Right lobe of liver (tissue), 6 donors: ENCODE measurements around the gene CRAMP1. TPM values are rescaled to one million over a fixed set of nuclear protein-coding genes. Genes with fewer than 3 reads are reported as not detected.

Experiments
- ATAC-seq, 4 donors: fragments of 200-7000 bp; cut with Tn5 transposase; one replicate each; pipeline ENCODE4 v1.9.1; 2020; ENCODE audit warnings: mild to moderate bottlenecking in 4 of 4, moderate library complexity in 4 of 4
- DNase-seq, 3 donors: peaks; one replicate each; pipeline ENCODE4 v3.0.0-alpha.2; 2020
- H3K27ac ChIP-seq, 3 donors: fragments of 200-600 bp; one replicate each; pipeline ENCODE4 v1.8.0; 2022
- H3K27me3 ChIP-seq, 2 donors: fragments of 200-600 bp; one replicate each; pipeline ENCODE4 v1.8.0; 2022
- H3K36me3 ChIP-seq, 4 donors: fragments of 200-600 bp; sonication (generic) in 1 of 4; one replicate each; pipeline versions ENCODE4 v1.5.1 to v1.8.0; 2017 to 2022; ENCODE audit warnings: control low read depth in 1 of 4
- H3K4me1 ChIP-seq, 4 donors: fragments of 200-600 bp; sonication (generic) in 1 of 4; one replicate each; pipeline versions ENCODE4 v1.5.1 to v1.8.0; 2017 to 2022; ENCODE audit warnings: control low read depth in 1 of 4
- H3K4me3 ChIP-seq, 3 donors: fragments of 200-600 bp; one replicate each; pipeline ENCODE4 v1.8.0; 2022
- H3K9me3 ChIP-seq, 4 donors: fragments of 200-600 bp; sonication (generic) in 1 of 4; one replicate each; pipeline versions ENCODE4 v1.5.1 to v1.8.0; 2017 to 2022; ENCODE audit warnings: control low read depth in 1 of 4
- POLR2A ChIP-seq: fragments of 450-650 bp; IDR thresholded peaks from one replicate; pipeline ENCODE4 v1.6.1; 2017; ENCODE audit warnings: antibody characterized with exemption, mild to moderate bottlenecking
- WGBS: methylation state at CpG from one replicate; pipeline ENCODE4 v1.1.6; 2018; ENCODE audit warnings: low coverage, low lambda C conversion rate; ENCODE audit not compliant: insufficient coverage; ENCODE audit errors: missing lambda C conversion rate; 5-methylcytosine and 5-hydroxymethylcytosine counted together
- intact Hi-C, 2 donors: fragments of 100-400 bp; cut with DNase I; formaldehyde crosslinking; loops; one replicate each; pipeline versions ENCODE4 v1.11.2 to v1.14.1; 2022
- total RNA-seq, 6 experiments: library from RNA; depleted of rRNA in 2 of 6; stranded (reverse); fragments of >200 nt in 2 of 6; fragmentation: NEBNext Ultra II Directional in 3 of 6; extraction: Animal tissue kit (Norgen Biotek cat#: 25700) in 3 of 6; gene quantifications; one replicate each; pipeline versions ENCODE4 v1.1.0 to v1.2.4, GENCODE V29; 2016 to 2023
- TF ChIP-seq, protein P1 (sequence below), 4 donors: fragments of 200-600 bp in 3 of 4; fragments of 450-650 bp in 1 of 4; IDR thresholded peaks; one replicate each; pipeline versions ENCODE4 v1.5.1 to v1.8.0; 2016 to 2022; ENCODE audit warnings: antibody characterized with exemption in 4 of 4, mild to moderate bottlenecking in 2 of 4
- donor health status: DM: no; HTN: yes; CAD: no.
- donor health status: DM: no; HTN: no; CAD: no.
- donor health status: DM: no; HTN: no; CAD: no.
- donor health status: DM: no; HTN: yes; CAD: no.
- donor health status: DM: no; HTN: yes; CAD: no.

CRAMP1 gene
- total RNA-seq, 6 experiments from 2014 or later = 2.9 to 8.4 (median 5.8) TPM

DNA sequence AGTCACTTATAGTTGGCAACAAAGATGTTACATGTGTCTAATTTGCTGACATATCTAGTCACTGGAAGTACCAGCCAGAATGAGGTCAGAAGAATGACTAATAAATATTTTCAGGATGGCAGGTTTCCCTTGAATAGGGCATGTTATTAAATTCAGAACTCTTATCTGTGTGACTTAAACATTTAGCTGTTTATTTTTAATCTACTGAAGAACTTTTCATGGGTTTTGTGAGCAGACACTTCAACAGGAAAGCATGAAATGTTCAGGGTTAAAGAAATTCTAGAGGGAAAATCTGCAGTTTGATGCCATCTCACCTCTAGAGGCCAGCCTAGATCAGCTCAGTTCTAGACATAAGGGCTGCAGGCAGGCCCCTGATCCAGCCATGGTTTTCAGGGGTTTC, 79.1 kb downstream of the CRAMP1 start:
- no peak overlapping the region for H3K4me3 ChIP-seq
- peak in 1 of 4 donors; percentile 4 for ATAC-seq
- no peak overlapping the region for H3K27ac ChIP-seq
- H3K36me3 ChIP-seq = peaks cover 0 to 43% (median 8%) of the 10 kb centered on the region in 4 donors
- no peak for DNase-seq
- intact Hi-C loops = no loop called here
- H3K9me3 ChIP-seq = no peaks in the 10 kb centered on the region
- TF ChIP-seq POLR2A = no peak
- TF ChIP-seq, protein P1, sequence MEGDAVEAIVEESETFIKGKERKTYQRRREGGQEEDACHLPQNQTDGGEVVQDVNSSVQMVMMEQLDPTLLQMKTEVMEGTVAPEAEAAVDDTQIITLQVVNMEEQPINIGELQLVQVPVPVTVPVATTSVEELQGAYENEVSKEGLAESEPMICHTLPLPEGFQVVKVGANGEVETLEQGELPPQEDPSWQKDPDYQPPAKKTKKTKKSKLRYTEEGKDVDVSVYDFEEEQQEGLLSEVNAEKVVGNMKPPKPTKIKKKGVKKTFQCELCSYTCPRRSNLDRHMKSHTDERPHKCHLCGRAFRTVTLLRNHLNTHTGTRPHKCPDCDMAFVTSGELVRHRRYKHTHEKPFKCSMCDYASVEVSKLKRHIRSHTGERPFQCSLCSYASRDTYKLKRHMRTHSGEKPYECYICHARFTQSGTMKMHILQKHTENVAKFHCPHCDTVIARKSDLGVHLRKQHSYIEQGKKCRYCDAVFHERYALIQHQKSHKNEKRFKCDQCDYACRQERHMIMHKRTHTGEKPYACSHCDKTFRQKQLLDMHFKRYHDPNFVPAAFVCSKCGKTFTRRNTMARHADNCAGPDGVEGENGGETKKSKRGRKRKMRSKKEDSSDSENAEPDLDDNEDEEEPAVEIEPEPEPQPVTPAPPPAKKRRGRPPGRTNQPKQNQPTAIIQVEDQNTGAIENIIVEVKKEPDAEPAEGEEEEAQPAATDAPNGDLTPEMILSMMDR (IDR thresholded peaks at IDR 0.05) = peak in 1 of 4 donors; percentile 10
- peaks cover 0 to 16% (median 0%) of the 10 kb centered on the region in 4 donors for H3K4me1 ChIP-seq
- no peaks in the 10 kb centered on the region for H3K27me3 ChIP-seq

GRCh38 chr16:1691956-1692355, 79.8 kb downstream of the CRAMP1 start:
- H3K9me3 ChIP-seq = no peaks in the 10 kb centered on the region
- intact Hi-C loops = no loop called here
- H3K4me3 ChIP-seq = no peak overlapping the region
- peaks cover 0 to 39% (median 8%) of the 10 kb centered on the region in 4 donors for H3K36me3 ChIP-seq
- TF ChIP-seq, protein P1 (IDR thresholded peaks at IDR 0.05) = no peak
- TF ChIP-seq POLR2A = no peak
- no peaks in the 10 kb centered on the region for H3K27me3 ChIP-seq
- WGBS = 78% methylated on average over 15 of the region's 21 CpGs
- ATAC-seq (peak in 1 of 4 donors; percentile 9), DNase-seq (no peak)
- no peak overlapping the region for H3K27ac ChIP-seq
- H3K4me1 ChIP-seq = peaks cover 0 to 16% (median 0%) of the 10 kb centered on the region in 4 donors

GRCh38 chr16:1696863-1697262, 84.7 kb downstream of the CRAMP1 start:
- 98% methylated on average over 5 of the region's 5 CpGs for WGBS
- ATAC-seq = no peak

DNA sequence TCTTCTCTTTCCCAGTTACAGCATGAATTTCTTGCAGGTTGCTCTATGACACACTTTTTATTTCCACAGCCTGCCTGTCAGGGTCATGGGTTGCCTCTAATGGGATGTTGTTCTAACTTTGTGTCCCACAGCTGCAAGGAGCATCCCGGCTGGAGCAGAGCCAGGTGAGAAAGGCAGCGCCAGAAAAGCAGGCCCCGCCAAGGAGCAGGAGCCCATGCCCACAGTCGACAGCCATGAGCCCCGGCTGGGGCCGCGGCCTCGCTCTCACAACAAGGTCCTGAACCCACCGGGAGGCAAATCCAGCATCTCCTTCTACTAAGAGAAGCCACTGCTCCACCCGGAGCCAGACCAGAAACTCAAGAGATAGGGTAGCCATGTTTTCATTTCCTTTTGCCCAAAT, 86.5 kb downstream of the CRAMP1 start:
- intact Hi-C loops = no loop called here
- TF ChIP-seq, protein P1 (IDR thresholded peaks at IDR 0.05) = no peak
- no peak for TF ChIP-seq POLR2A
- Histone ChIP-seq H3K27me3 (no peaks in the 10 kb centered on the region), H3K4me3 (no peak overlapping the region), H3K27ac (no peak overlapping the region), H3K36me3 (peaks cover 0 to 52% (median 4%) of the 10 kb centered on the region in 4 donors), H3K9me3 (no peaks in the 10 kb centered on the region), H3K4me1 (no peaks in the 10 kb centered on the region)
- no peak for DNase-seq
- no peak for ATAC-seq
- WGBS = 100% methylated on average over 1 of the region's 10 CpGs

More at GRCh38 chr16:1696863-1697262, 84.7 kb downstream of the CRAMP1 start:
- Histone ChIP-seq H3K36me3 (peaks cover 0 to 64% (median 8%) of the 10 kb centered on the region in 4 donors), H3K4me1 (no peaks in the 10 kb centered on the region), H3K27ac (no peak overlapping the region), H3K4me3 (no peak overlapping the region), H3K27me3 (no peaks in the 10 kb centered on the region), H3K9me3 (no peaks in the 10 kb centered on the region)
- TF ChIP-seq POLR2A = no peak
- TF ChIP-seq, protein P1 (IDR thresholded peaks at IDR 0.05) = no peak
- no peak for DNase-seq
- intact Hi-C loops = no loop called here

GRCh38 chr16:1700246-1700645, 88.1 kb downstream of the CRAMP1 start:
- WGBS = 100% methylated on average over 1 of the region's 3 CpGs
- intact Hi-C loops = no loop called here

More at GRCh38 chr16:1700246-1700645, 88.1 kb downstream of the CRAMP1 start:
- TF ChIP-seq, protein P1 (IDR thresholded peaks at IDR 0.05) = no peak
- no peak for TF ChIP-seq POLR2A
- Histone ChIP-seq H3K36me3 (peaks cover 0 to 45% (median 4%) of the 10 kb centered on the region in 4 donors), H3K9me3 (no peaks in the 10 kb centered on the region), H3K4me1 (peaks cover 0 to 6% (median 0%) of the 10 kb centered on the region in 4 donors), H3K4me3 (no peak overlapping the region), H3K27ac (no peak overlapping the region), H3K27me3 (no peaks in the 10 kb centered on the region)
- no peak for DNase-seq
- no peak for ATAC-seq
